ENCODE measurements around the gene FOXK1.
"Not testable (repeated sequence)": the region's sequence is repeated elsewhere in the genome, so short reads cannot be mapped to it uniquely, and the experiment has no call there.

Gene FOXK1

DNA sequence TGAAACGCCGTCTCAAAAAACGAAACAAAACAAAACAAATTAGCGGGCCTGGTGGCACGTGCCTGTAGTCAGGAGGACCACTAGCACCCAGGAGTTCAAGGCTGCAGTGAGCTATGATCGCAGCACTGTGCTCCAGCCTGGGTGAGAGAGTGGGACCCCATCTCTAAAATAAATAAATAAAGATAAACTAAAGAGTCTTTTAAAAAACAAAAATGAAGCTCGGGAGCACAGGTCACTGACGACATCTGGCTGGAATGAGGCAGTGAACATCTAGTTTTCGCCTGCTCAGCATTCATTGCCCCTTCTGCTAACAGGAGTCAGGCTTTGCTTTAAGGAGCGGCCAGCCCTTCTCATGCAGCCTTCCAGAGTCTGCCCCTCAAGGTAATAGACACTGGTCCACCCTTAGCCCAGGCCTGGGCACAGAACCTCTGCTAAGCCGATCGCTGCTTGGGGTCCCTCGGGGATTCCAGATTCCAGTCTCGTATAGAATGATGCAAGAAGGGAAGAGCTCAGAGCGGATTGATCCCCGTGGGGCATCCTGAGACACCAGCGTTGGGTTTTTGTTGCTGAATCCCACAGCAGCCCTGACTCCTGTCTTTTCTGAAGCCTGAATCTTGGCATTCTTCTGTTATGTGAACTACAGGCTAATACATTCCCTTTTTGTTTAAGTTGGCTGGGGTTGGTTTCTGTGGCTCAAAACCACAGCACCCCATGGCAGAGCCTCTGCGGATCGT is 14.2 kb upstream of the FOXK1 start:
- TF ChIP-seq, protein P1, sequence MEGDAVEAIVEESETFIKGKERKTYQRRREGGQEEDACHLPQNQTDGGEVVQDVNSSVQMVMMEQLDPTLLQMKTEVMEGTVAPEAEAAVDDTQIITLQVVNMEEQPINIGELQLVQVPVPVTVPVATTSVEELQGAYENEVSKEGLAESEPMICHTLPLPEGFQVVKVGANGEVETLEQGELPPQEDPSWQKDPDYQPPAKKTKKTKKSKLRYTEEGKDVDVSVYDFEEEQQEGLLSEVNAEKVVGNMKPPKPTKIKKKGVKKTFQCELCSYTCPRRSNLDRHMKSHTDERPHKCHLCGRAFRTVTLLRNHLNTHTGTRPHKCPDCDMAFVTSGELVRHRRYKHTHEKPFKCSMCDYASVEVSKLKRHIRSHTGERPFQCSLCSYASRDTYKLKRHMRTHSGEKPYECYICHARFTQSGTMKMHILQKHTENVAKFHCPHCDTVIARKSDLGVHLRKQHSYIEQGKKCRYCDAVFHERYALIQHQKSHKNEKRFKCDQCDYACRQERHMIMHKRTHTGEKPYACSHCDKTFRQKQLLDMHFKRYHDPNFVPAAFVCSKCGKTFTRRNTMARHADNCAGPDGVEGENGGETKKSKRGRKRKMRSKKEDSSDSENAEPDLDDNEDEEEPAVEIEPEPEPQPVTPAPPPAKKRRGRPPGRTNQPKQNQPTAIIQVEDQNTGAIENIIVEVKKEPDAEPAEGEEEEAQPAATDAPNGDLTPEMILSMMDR (IDR thresholded peaks at IDR 0.05; ENCODE audit: low read depth, low read length, missing control alignments) = no peak
- no peak for DNase-seq (ENCODE audit: extremely low read depth, low read depth)
- H3K4me3 ChIP-seq (replicated peaks; ENCODE audit: low read depth, low read length) = no peak overlapping the region

- H3K4me3 ChIP-seq (replicated peaks; ENCODE audit: low read depth, low read length) = no peak overlapping the region
- TF ChIP-seq, protein P1 (IDR thresholded peaks at IDR 0.05; ENCODE audit: low read depth, low read length, missing control alignments) = no peak
- no peak for DNase-seq (ENCODE audit: extremely low read depth, low read depth)
Measured at GRCh38 chr7:4668510-4668847, 13.6 kb upstream of the FOXK1 start.

GRCh38 chr7:4670791-4671190 is 11.3 kb upstream of the FOXK1 start:
- TF ChIP-seq, protein P1 (IDR thresholded peaks at IDR 0.05; ENCODE audit: low read depth, low read length, missing control alignments) = no peak
- no peak for DNase-seq (ENCODE audit: extremely low read depth, low read depth)
- H3K4me3 ChIP-seq (replicated peaks; ENCODE audit: low read depth, low read length) = no peak overlapping the region

- no peak for DNase-seq (ENCODE audit: extremely low read depth, low read depth)
Measured at GRCh38 chr7:4675771-4676367, 6.2 kb upstream of the FOXK1 start.

GRCh38 chr7:4677518-4677917 is 4.6 kb upstream of the FOXK1 start:
- DNase-seq (ENCODE audit: extremely low read depth, low read depth); H3K4me3 ChIP-seq (replicated peaks; ENCODE audit: low read depth, low read length): not testable (repeated sequence)

More at GRCh38 chr7:4675771-4676367, 6.2 kb upstream of the FOXK1 start:
- H3K4me3 ChIP-seq (replicated peaks; ENCODE audit: low read depth, low read length) = no peak overlapping the region
- TF ChIP-seq, protein P1 (IDR thresholded peaks at IDR 0.05; ENCODE audit: low read depth, low read length, missing control alignments) = no peak

GRCh38 chr7:4681218-4681851 is 760 bp upstream of the FOXK1 start:
- H3K4me3 ChIP-seq (replicated peaks; ENCODE audit: low read depth, low read length) = peak overlapping the region; percentile 23; the same call in 1 of the 2 replicates
- DNase-seq (ENCODE audit: extremely low read depth, low read depth) = no peak
- TF ChIP-seq, protein P1 (IDR thresholded peaks at IDR 0.05; ENCODE audit: low read depth, low read length, missing control alignments) = no peak

DNA sequence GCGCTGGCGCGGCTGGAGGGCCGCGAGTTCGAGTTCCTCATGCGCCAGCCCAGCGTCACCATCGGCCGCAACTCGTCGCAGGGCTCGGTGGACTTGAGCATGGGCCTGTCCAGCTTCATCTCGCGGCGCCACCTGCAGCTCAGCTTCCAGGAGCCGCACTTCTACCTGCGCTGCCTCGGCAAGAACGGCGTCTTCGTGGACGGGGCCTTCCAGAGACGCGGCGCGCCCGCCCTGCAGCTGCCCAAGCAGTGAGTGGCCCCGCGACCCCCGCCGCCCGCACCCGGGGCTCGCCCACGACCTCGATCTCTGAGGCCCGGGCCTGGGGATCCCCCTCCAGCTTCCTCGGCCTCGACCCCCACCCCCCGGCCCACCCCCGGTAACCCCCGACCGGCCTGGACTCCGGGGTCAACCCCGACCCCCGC is 537 bp downstream of the FOXK1 start:
- H3K4me3 ChIP-seq (replicated peaks; ENCODE audit: low read depth, low read length) = peak overlapping the region; percentile 81
- TF ChIP-seq, protein P1 (IDR thresholded peaks at IDR 0.05; ENCODE audit: low read depth, low read length, missing control alignments) = no peak
- no peak for DNase-seq (ENCODE audit: extremely low read depth, low read depth)
